ENCODE data around the gene CLEC16A.

- no peak for TF ChIP-seq POLR2A (IDR thresholded peaks at IDR 0.05)
- TF ChIP-seq CTCF (IDR thresholded peaks at IDR 0.05): no peak
- TF ChIP-seq POLR2AphosphoS5 (IDR thresholded peaks at IDR 0.05): no peak
- TF ChIP-seq EP300 (IDR thresholded peaks at IDR 0.05): no peak
Observed at GRCh38 chr16:10895053-10895946, 49.1 kb upstream of the CLEC16A start.

Measured in gastroesophageal sphincter (tissue), 3 donors.